IMR-90 (cell line): ENCODE measurements around the gene CNPY4. TPM values are rescaled to one million over a fixed set of nuclear protein-coding genes. Genes with fewer than 3 reads are reported as not detected.
A peak's percentile ranks its signal among the peaks of the same experiment; 100 is the strongest.

ENCODE experiments used
- ATAC-seq: fragments of 200-7000 bp; cut with Tn5 transposase; 2 replicates; pipeline ENCODE4 v1.9.1; 2020; ENCODE audit warnings: low read depth, mild to moderate bottlenecking, moderate library complexity
- BruUV-seq: library from RNA; stranded (reverse); fragments of 400-500 nt; replicated peaks from 2 replicates; lab custom pipeline; 2021; lab: Mats Ljungman, UMichigan
- CTCF ChIA-PET: fragments of 300-600 bp; formaldehyde crosslinking; extraction: SDS; loops from one replicate; lab custom pipeline; 2021; ENCODE audit warnings: antibody characterized with exemption; lab: Yijun Ruan, JAX
- POLR2A ChIA-PET: fragments of 300-600 bp; sonication (Branson Sonifier 250); formaldehyde crosslinking; loops from one replicate; lab custom pipeline; 2022; ENCODE audit warnings: antibody characterized with exemption; ENCODE audit not compliant: unreplicated experiment; lab: Charles Lee
- DNase-seq: peaks from one replicate; pipeline ENCODE4 v3.0.0; 2013
- H2AFZ ChIP-seq: replicated peaks from 2 replicates; pipeline ENCODE3; 2013; ENCODE audit warnings: low read length, mild to moderate bottlenecking; ENCODE audit not compliant: poor library complexity
- H2AK5ac ChIP-seq: 2 replicates; pipeline ENCODE4 v1.6.1; 2013; ENCODE audit warnings: low read depth, low read length, inconsistent platforms
- H2AK9ac ChIP-seq: replicated peaks from 2 replicates; pipeline ENCODE3; 2013; ENCODE audit warnings: mild to moderate bottlenecking, low read depth, low read length, moderate library complexity; ENCODE audit not compliant: poor library complexity
- H2BK120ac ChIP-seq: 2 replicates; pipeline ENCODE4 v1.6.1; 2013; ENCODE audit warnings: low read depth, low read length, inconsistent platforms
- H2BK15ac ChIP-seq: 3 replicates; pipeline ENCODE4 v1.6.1; 2013; ENCODE audit warnings: low read depth, low read length, inconsistent platforms
- H2BK20ac ChIP-seq: 2 replicates; pipeline ENCODE4 v1.6.1; 2013; ENCODE audit warnings: low read depth, mild to moderate bottlenecking, inconsistent platforms, low read length, moderate library complexity
- H2BK5ac ChIP-seq: 2 replicates; pipeline ENCODE4 v1.6.1; 2013; ENCODE audit warnings: mild to moderate bottlenecking, low read depth, low read length, inconsistent platforms; ENCODE audit not compliant: poor library complexity, severe bottlenecking
- H3K14ac ChIP-seq: replicated peaks from 2 replicates; pipeline ENCODE4 v1.6.1; 2013; ENCODE audit warnings: low read depth, low read length, inconsistent platforms
- H3K18ac ChIP-seq: 2 replicates; pipeline ENCODE4 v1.6.1; 2013; ENCODE audit warnings: low read depth, low read length, control low read depth
- H3K23ac ChIP-seq: 2 replicates; pipeline ENCODE4 v1.6.1; 2013; ENCODE audit warnings: low read depth, low read length, inconsistent platforms
- H3K27ac ChIP-seq: 2 replicates; pipeline ENCODE4 v1.5.1; 2013; ENCODE audit warnings: mild to moderate bottlenecking, control low read depth, low read length; ENCODE audit not compliant: insufficient read depth
- H3K27me3 ChIP-seq: 2 replicates; pipeline ENCODE4 v1.6.1; 2013; ENCODE audit warnings: low read length; ENCODE audit not compliant: control insufficient read depth, insufficient read depth
- H3K36me3 ChIP-seq: 2 replicates; pipeline ENCODE4 v1.6.1; 2013; ENCODE audit warnings: low read length, mixed read lengths; ENCODE audit not compliant: control insufficient read depth, insufficient read depth
- H3K4ac ChIP-seq: 2 replicates; pipeline ENCODE4 v1.6.1; 2013; ENCODE audit warnings: low read depth, low read length, inconsistent platforms
- H3K4me1 ChIP-seq: 2 replicates; pipeline ENCODE4 v1.6.1; 2013; ENCODE audit warnings: low read length, mixed read lengths; ENCODE audit not compliant: control insufficient read depth, insufficient read depth
- H3K4me2 ChIP-seq: 2 replicates; pipeline ENCODE4 v1.6.1; 2013; ENCODE audit warnings: low read depth, mild to moderate bottlenecking, control low read depth, low read length, moderate library complexity
- H3K4me3 ChIP-seq: 2 replicates; pipeline ENCODE4 v1.5.1; 2013; ENCODE audit warnings: low read depth, mild to moderate bottlenecking, control low read depth, low read length, moderate library complexity; ENCODE audit not compliant: insufficient read depth
- H3K56ac ChIP-seq: 2 replicates; pipeline ENCODE4 v1.6.1; 2013; ENCODE audit warnings: low read length, inconsistent platforms; ENCODE audit not compliant: insufficient read depth; ENCODE audit errors: extremely low read depth
- H3K79me1 ChIP-seq, 2 experiments: 2 replicates each; pipeline ENCODE4 v1.6.1; 2013; ENCODE audit warnings: low read length in 2 of 2, inconsistent platforms in 1 of 2, low read depth in 1 of 2
- H3K9ac ChIP-seq: 2 replicates; pipeline ENCODE4 v1.6.1; 2013; ENCODE audit warnings: low read depth, low read length, control low read depth
- H3K9me1 ChIP-seq: 2 replicates; pipeline ENCODE4 v1.6.1; 2013; ENCODE audit warnings: low read length, inconsistent platforms; ENCODE audit not compliant: insufficient read depth
- H3K9me3 ChIP-seq: 2 replicates; pipeline ENCODE4 v1.6.1; 2013; ENCODE audit warnings: low read length; ENCODE audit not compliant: control insufficient read depth, insufficient read depth
- H4K20me1 ChIP-seq: 2 replicates; pipeline ENCODE4 v1.6.1; 2013; ENCODE audit warnings: low read length, inconsistent platforms; ENCODE audit not compliant: insufficient read depth
- H4K5ac ChIP-seq: 2 replicates; pipeline ENCODE4 v1.6.1; 2013; ENCODE audit warnings: mild to moderate bottlenecking, low read depth, low read length, control low read depth
- H4K8ac ChIP-seq, 2 experiments: 2 replicates each; pipeline ENCODE4 v1.6.1; 2013; ENCODE audit warnings: low read depth in 2 of 2, low read length in 2 of 2, control low read depth in 1 of 2, inconsistent platforms in 1 of 2
- H4K91ac ChIP-seq: 2 replicates; pipeline ENCODE4 v1.6.1; 2013; ENCODE audit warnings: low read depth, low read length, inconsistent platforms; ENCODE audit not compliant: insufficient read depth
- BHLHE40 ChIP-seq: fragments of 150-350 bp; IDR thresholded peaks from 2 replicates; pipeline ENCODE4 v1.6.1; 2016; ENCODE audit warnings: mild to moderate bottlenecking, low read depth, low read length
- CEBPB ChIP-seq: IDR thresholded peaks from 2 replicates; pipeline ENCODE4 v1.6.1; 2012; ENCODE audit warnings: low read depth, low read length, improper control_type of control experiment
- CHD1 ChIP-seq: IDR thresholded peaks from 2 replicates; pipeline ENCODE4 v1.6.1; 2012; ENCODE audit warnings: low read depth, low read length, improper control_type of control experiment
- FOS ChIP-seq: fragments of 150-350 bp; IDR thresholded peaks from 2 replicates; pipeline ENCODE4 v1.6.1; 2016; ENCODE audit warnings: low read depth, low read length
- MAZ ChIP-seq: IDR thresholded peaks from 2 replicates; pipeline ENCODE4 v1.6.1; 2012; ENCODE audit warnings: low read depth, mild to moderate bottlenecking, low read length, improper control_type of control experiment, moderate library complexity, borderline replicate concordance
- MXI1 ChIP-seq: IDR thresholded peaks from 2 replicates; pipeline ENCODE4 v1.6.1; 2012; ENCODE audit warnings: low read depth, mild to moderate bottlenecking, low read length, moderate library complexity, borderline replicate concordance
- POLR2A ChIP-seq: IDR thresholded peaks from 2 replicates; pipeline ENCODE4 v1.6.1; 2012; ENCODE audit warnings: mild to moderate bottlenecking, low read depth, low read length
- RAD21 ChIP-seq: IDR thresholded peaks from 2 replicates; pipeline ENCODE4 v1.6.1; 2012; ENCODE audit warnings: low read length, improper control_type of control experiment
- RCOR1 ChIP-seq: IDR thresholded peaks from 2 replicates; pipeline ENCODE4 v1.6.1; 2012; ENCODE audit warnings: mild to moderate bottlenecking, low read length, improper control_type of control experiment; ENCODE audit not compliant: insufficient replicate concordance
- RFX5 ChIP-seq: IDR thresholded peaks from 2 replicates; pipeline ENCODE4 v1.8.0; 2012; ENCODE audit warnings: low read depth, mild to moderate bottlenecking, low read length, moderate library complexity
- SMC3 ChIP-seq: fragments of 150-350 bp; IDR thresholded peaks from 2 replicates; pipeline ENCODE4 v1.6.1; 2016; ENCODE audit warnings: low read depth, mild to moderate bottlenecking, antibody characterized with exemption, low read length, moderate library complexity
- USF2 ChIP-seq: fragments of 150-350 bp; IDR thresholded peaks from 2 replicates; pipeline ENCODE4 v1.6.1; 2017; ENCODE audit warnings: mild to moderate bottlenecking, antibody characterized with exemption, low read length, low read depth
- WGBS, 2 experiments: methylation state at CpG; one replicate each; pipeline versions ENCODE4 v1.1.5 to v1.1.7; 2013; ENCODE audit warnings: missing lambda C conversion rate in 2 of 2; ENCODE audit not compliant: insufficient read length in 1 of 2; ENCODE audit errors: extremely low coverage in 2 of 2; 5-methylcytosine and 5-hydroxymethylcytosine counted together
- dilution Hi-C: fragments of 300-500 bp; cut with HindIII; formaldehyde crosslinking; loops from one replicate; pipeline ENCODE4 v1.14.3; 2018; ENCODE audit warnings: low sequenced_read_pairs; ENCODE audit not compliant: unreplicated experiment
- in situ Hi-C: fragments of 300-500 bp; cut with MboI; formaldehyde crosslinking; loops from 3 replicates; pipeline ENCODE4 v1.14.3; 2019; ENCODE audit warnings: low sequenced_read_pairs, inconsistent platforms, mixed read lengths
- intact Hi-C: fragments of 100-400 bp; cut with micrococcal nuclease; formaldehyde crosslinking; loops from 2 replicates; pipeline ENCODE4 v1.10.0; 2022
- polyA plus RNA-seq, 3 experiments: library from polyadenylated mRNA; depleted of rRNA; stranded (reverse); fragments of >200 nt; gene quantifications; 2 replicates each; pipeline ENCODE4 v1.2.3, GENCODE V29; 2012; ENCODE audit warnings: low replicate concordance in 1 of 3
- total RNA-seq: library from RNA; depleted of rRNA; stranded (reverse); fragments of >200 nt; gene quantifications from 2 replicates; pipeline ENCODE4 v1.2.3, GENCODE V29; 2012
- TF ChIP-seq, protein P1 (sequence below): conservative IDR thresholded peaks from 2 replicates; pipeline ENCODE4 v1.5.1; 2012; ENCODE audit warnings: mild to moderate bottlenecking, low read depth, low read length, improper control_type of control experiment

The CNPY4 gene
- total and polyA plus RNA-seq, 2 of the 4 experiments (the other 2 are of a cell fraction) = 13.3 to 21.9 TPM

- Histone ChIP-seq H4K91ac (peak within 1 kb of the TSS; percentile 90), H3K4me1 (0 out of 2 replicates have a peak, but pooled peaks cover 2% of the 10 kb centered on the region), H2BK5ac (peak within 1 kb of the TSS; percentile 82), H3K4me3 (peak within 1 kb of the TSS; percentile 66), H3K56ac (peak within 1 kb of the TSS; percentile 47), H3K23ac (peak within 1 kb of the TSS; percentile 90), H3K18ac (peak within 1 kb of the TSS; percentile 70), H3K4me2 (peak within 1 kb of the TSS; percentile 79), H2AK5ac (peak within 1 kb of the TSS; percentile 76), H4K20me1 (peaks cover 5% of the 10 kb centered on the region; the same call in 1 of the 2 replicates), H3K36me3 (peaks cover 9% of the 10 kb centered on the region), H2AK9ac (peak within 1 kb of the TSS; percentile 96), H2BK120ac (peak within 1 kb of the TSS; percentile 44; the same call in 1 of the 2 replicates), H2AFZ (peak within 1 kb of the TSS; percentile 94), H3K79me1 (peaks cover 17 to 43% of the 10 kb centered on the region in 2 experiments), H2BK20ac (no peak within 1 kb of the TSS), H4K8ac (peak within 1 kb of the TSS; percentile 80 to 99), H3K27me3 (no peaks in the 10 kb centered on the region), H3K9me3 (no peaks in the 10 kb centered on the region), H3K4ac (peak within 1 kb of the TSS; percentile 94), H3K9me1 (no peaks in the 10 kb centered on the region), H3K14ac (peak within 1 kb of the TSS; percentile 91), H3K9ac (peak within 1 kb of the TSS; percentile 90), H3K27ac (peak within 1 kb of the TSS; percentile 86), H4K5ac (peak within 1 kb of the TSS; percentile 71), H2BK15ac (no peak within 1 kb of the TSS)
- CTCF ChIA-PET = interaction anchor here (0.8 to 1.0 kb wide), 2 partner anchors 8 to 16 kb away, joined by 3 read pairs; no protein-coding TSS in a partner anchor
- dilution Hi-C loops (no loop called here), in situ Hi-C loops (no loop called here), intact Hi-C loops (no loop called here)
- 3% methylated on average over 7 of the region's 46 CpGs; no CpG with 5 or more reads in 1 of the 2 experiments for WGBS, 2 experiments
- no TSS peak for BruUV-seq
- peak; percentile 99 for DNase-seq
- POLR2A ChIA-PET = interaction anchor here (0.5 to 0.6 kb wide), 3 partner anchors 8 to 45 kb away, joined by 3 to 6 read pairs (median 3); no protein-coding TSS in a partner anchor
- peak; percentile 99 for ATAC-seq
- TF ChIP-seq CHD1 (no peak), MAZ (peak; percentile 92), USF2 (peak; percentile 95), RFX5 (no peak), SMC3 (no peak), RAD21 (no peak), POLR2A (no peak), BHLHE40 (peak; percentile 92), RCOR1 (no peak), FOS (peak; percentile 73), MXI1 (no peak; the same call in 1 of the 2 replicates), CEBPB (peak; percentile 93)
- TF ChIP-seq, protein P1, sequence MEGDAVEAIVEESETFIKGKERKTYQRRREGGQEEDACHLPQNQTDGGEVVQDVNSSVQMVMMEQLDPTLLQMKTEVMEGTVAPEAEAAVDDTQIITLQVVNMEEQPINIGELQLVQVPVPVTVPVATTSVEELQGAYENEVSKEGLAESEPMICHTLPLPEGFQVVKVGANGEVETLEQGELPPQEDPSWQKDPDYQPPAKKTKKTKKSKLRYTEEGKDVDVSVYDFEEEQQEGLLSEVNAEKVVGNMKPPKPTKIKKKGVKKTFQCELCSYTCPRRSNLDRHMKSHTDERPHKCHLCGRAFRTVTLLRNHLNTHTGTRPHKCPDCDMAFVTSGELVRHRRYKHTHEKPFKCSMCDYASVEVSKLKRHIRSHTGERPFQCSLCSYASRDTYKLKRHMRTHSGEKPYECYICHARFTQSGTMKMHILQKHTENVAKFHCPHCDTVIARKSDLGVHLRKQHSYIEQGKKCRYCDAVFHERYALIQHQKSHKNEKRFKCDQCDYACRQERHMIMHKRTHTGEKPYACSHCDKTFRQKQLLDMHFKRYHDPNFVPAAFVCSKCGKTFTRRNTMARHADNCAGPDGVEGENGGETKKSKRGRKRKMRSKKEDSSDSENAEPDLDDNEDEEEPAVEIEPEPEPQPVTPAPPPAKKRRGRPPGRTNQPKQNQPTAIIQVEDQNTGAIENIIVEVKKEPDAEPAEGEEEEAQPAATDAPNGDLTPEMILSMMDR = no peak
Observed at GRCh38 chr7:100148559-100149328, 29.3 kb downstream of the CNPY4 start, which contains the start of gene LAMTOR4. TSS of gene LAMTOR4 (plus strand) at chr7:100148918. CDS start at chr7:100148973, 55 bp downstream.
